ENCODE results near the gene ABCC8. TPM values are rescaled to one million over a fixed set of nuclear protein-coding genes. Genes with fewer than 3 reads are reported as not detected.

ABCC8 gene
- total and polyA plus RNA-seq, 2 of the 8 experiments (the other 6 are each of a cell fraction or from before 2014, with no cell fraction given): 3.7 to 4.9 TPM

DNA sequence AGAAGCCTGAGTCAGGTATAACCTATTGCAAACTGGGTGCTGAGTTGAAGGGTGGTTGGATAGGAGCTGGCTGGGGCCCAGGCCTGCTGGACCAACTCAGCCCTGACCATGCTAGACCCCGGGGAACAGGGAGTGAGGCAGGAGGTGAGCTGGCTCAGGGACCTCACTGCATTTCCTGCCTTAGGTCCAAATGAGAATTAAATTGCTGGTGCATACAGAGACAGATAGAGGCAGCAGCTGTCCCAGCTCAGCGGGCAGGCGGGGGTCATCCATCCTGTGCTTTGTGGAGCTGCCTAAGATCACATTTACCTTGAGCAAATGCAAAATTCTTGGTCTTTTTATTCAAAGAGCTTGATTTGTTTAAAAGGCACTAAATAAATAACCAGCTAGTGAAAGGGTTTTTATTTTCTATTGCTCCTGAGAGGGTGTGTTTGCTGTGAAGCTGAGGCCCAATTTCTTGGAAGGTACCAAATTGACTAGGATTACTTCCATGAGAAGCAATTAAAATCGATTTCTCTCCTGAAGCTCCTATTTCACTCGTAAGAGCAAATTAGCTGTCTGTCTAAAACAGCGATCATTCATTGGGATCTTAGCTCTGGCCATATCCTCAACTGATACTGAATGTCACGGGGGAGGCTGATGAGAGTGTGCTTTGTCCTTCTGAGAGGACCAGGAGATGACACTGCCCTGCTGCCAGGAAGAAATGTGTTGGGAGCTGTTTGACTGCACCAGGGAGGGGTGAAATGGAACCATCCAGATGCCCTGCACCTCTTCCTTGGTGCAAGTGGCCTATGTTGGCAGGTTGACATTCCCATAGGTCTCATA lies 42.6 kb upstream of the ABCC8 start (continued):
- TF ChIP-seq NANOG (IDR thresholded peaks at IDR 0.05; ENCODE audit: insufficient read depth, low read depth, low read length, poor library complexity, severe bottlenecking): no peak
- no peak for TF ChIP-seq USF2 (IDR thresholded peaks at IDR 0.05; ENCODE audit: low read length)
- no peak for TF ChIP-seq PHF8 (conservative IDR thresholded peaks at IDR 0.05; ENCODE audit: low read depth, low read length)
- no peak for TF ChIP-seq SP1 (IDR thresholded peaks at IDR 0.05; ENCODE audit: low read depth, low read length)
- TF ChIP-seq NRF1 (IDR thresholded peaks at IDR 0.05; ENCODE audit: low read depth, low read length): no peak
- TF ChIP-seq, protein P1, sequence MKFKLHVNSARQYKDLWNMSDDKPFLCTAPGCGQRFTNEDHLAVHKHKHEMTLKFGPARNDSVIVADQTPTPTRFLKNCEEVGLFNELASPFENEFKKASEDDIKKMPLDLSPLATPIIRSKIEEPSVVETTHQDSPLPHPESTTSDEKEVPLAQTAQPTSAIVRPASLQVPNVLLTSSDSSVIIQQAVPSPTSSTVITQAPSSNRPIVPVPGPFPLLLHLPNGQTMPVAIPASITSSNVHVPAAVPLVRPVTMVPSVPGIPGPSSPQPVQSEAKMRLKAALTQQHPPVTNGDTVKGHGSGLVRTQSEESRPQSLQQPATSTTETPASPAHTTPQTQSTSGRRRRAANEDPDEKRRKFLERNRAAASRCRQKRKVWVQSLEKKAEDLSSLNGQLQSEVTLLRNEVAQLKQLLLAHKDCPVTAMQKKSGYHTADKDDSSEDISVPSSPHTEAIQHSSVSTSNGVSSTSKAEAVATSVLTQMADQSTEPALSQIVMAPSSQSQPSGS (IDR thresholded peaks at IDR 0.05; ENCODE audit: low read length): no peak
